Panc1 (cell line): ENCODE data around the gene MAP3K1. TPM values are rescaled to one million over a fixed set of nuclear protein-coding genes. Genes with fewer than 3 reads are reported as not detected.

Source experiments
- ATAC-seq: fragments of 200-7000 bp; cut with Tn5 transposase; 2 replicates; pipeline ENCODE4 v1.9.1; 2020; ENCODE audit warnings: mild to moderate bottlenecking, moderate library complexity
- BruUV-seq: library from RNA; stranded (reverse); fragments of 400-500 nt; replicated peaks from 2 replicates; lab custom pipeline; 2021; lab: Mats Ljungman, UMichigan
- CTCF ChIA-PET: fragments of 300-600 bp; sonication (Branson Sonifier 250); formaldehyde crosslinking; loops from one replicate; lab custom pipeline; 2022; ENCODE audit warnings: antibody characterized with exemption; lab: Charles Lee
- POLR2A ChIA-PET: fragments of 300-600 bp; sonication (Branson Sonifier 250); formaldehyde crosslinking; loops from one replicate; lab custom pipeline; 2022; ENCODE audit warnings: antibody characterized with exemption; lab: Charles Lee
- DNase-seq: peaks from one replicate; pipeline ENCODE4 v3.0.0-alpha.2; 2010; ENCODE audit warnings: low read depth, low spot score
- H3K27ac ChIP-seq: 2 replicates; pipeline ENCODE4 v1.5.1; 2011; ENCODE audit warnings: mild to moderate bottlenecking, low read length, inconsistent platforms
- H3K27me3 ChIP-seq: fragments of 200-500 bp; sonication (Bioruptor generic); 2 replicates; pipeline ENCODE4 v1.6.0; 2014; ENCODE audit warnings: low read length, inconsistent platforms; ENCODE audit not compliant: control insufficient read depth, insufficient read depth
- H3K36me3 ChIP-seq: fragments of 200-500 bp; sonication (Bioruptor generic); 2 replicates; pipeline ENCODE4 v1.5.1; 2014; ENCODE audit warnings: inconsistent platforms, mild to moderate bottlenecking, low read length, moderate library complexity; ENCODE audit not compliant: control insufficient read depth, insufficient read depth
- H3K4me1 ChIP-seq: 2 replicates; pipeline ENCODE4 v1.5.1; 2011; ENCODE audit warnings: inconsistent platforms, mild to moderate bottlenecking, low read length, moderate library complexity; ENCODE audit not compliant: control insufficient read depth, insufficient read depth
- H3K4me3 ChIP-seq, 2 experiments: 2 replicates each; pipeline ENCODE4 v1.5.1; 2011 to 2012; ENCODE audit warnings: low read depth in 2 of 2, low read length in 2 of 2, mild to moderate bottlenecking in 2 of 2, inconsistent platforms in 1 of 2, moderate library complexity in 1 of 2
- H3K9me3 ChIP-seq: fragments of 200-500 bp; sonication (Bioruptor generic); 2 replicates; pipeline ENCODE4 v1.5.1; 2014; ENCODE audit warnings: low read depth, mild to moderate bottlenecking, inconsistent platforms, low read length, moderate library complexity; ENCODE audit not compliant: control insufficient read depth, insufficient read depth
- CTCF ChIP-seq: fragments of 450-650 bp; IDR thresholded peaks from 2 replicates; pipeline ENCODE4 v1.5.1; 2017; ENCODE audit warnings: mild to moderate bottlenecking
- POLR2AphosphoS5 ChIP-seq: IDR thresholded peaks from 2 replicates; pipeline ENCODE4 v1.6.1; 2012; ENCODE audit warnings: mild to moderate bottlenecking, low read depth, low read length, moderate library complexity
- REST ChIP-seq, 2 experiments: IDR thresholded peaks; 2 replicates each; pipeline ENCODE4 v1.6.1; 2011 to 2012; ENCODE audit warnings: low read depth in 2 of 2, control low read depth in 1 of 2, low read length in 1 of 2, mild to moderate bottlenecking in 1 of 2, moderate library complexity in 1 of 2; ENCODE audit not compliant: insufficient read depth in 1 of 2
- SIN3A ChIP-seq: IDR thresholded peaks from 2 replicates; pipeline ENCODE4 v1.6.1; 2012; ENCODE audit warnings: low read depth, mild to moderate bottlenecking, low read length, moderate library complexity, borderline replicate concordance; ENCODE audit not compliant: insufficient read depth
- TCF7L2 ChIP-seq: IDR thresholded peaks from 2 replicates; pipeline ENCODE4 v1.6.1; 2011; ENCODE audit warnings: mild to moderate bottlenecking, low read depth, low read length, inconsistent platforms
- in situ Hi-C: cut with HindIII; loops from 2 replicates; pipeline ENCODE4 v1.10.0; 2016; ENCODE audit warnings: low sequenced_read_pairs, low pct_unique_long_range_greater_than_20kb
- intact Hi-C: fragments of 100-400 bp; cut with micrococcal nuclease; formaldehyde crosslinking; loops from one replicate; pipeline ENCODE4 v1.10.0; 2022; ENCODE audit not compliant: unreplicated experiment
- total RNA-seq: library from RNA; stranded (reverse); gene quantifications from one replicate; pipeline ENCODE4 v1.2.1, GENCODE V29; 2021; ENCODE audit not compliant: unreplicated experiment

MAP3K1 gene
- total RNA-seq, 1 experiment from 2014 or later: 6.2 TPM

GRCh38 chr5:56798521-56798920 is 16.8 kb upstream of the MAP3K1 start:
- intact Hi-C loops: no loop called here
- H3K4me3 ChIP-seq: no peak overlapping the region
- no peaks in the 10 kb centered on the region for H3K9me3 ChIP-seq
- ChIA-PET POLR2A (no interaction called here), CTCF (no interaction called here)
- peaks cover 11% of the 10 kb centered on the region for H3K27me3 ChIP-seq
- H3K4me1 ChIP-seq: no peaks in the 10 kb centered on the region
- TF ChIP-seq TCF7L2 (no peak), REST (IDR thresholded peaks at IDR 0.05; ENCODE audit: insufficient read depth in 1 of 2, low read depth in 2 of 2, low read length in 1 of 2) (no peak), CTCF (no peak), POLR2AphosphoS5 (no peak)
- BruUV-seq: no TSS peak
- H3K36me3 ChIP-seq: no peaks in the 10 kb centered on the region
- no peak for ATAC-seq
- no peak for DNase-seq
- in situ Hi-C loops: no loop called here
- no peak overlapping the region for H3K27ac ChIP-seq

GRCh38 chr5:56800186-56800585 is 15.2 kb upstream of the MAP3K1 start:
- no peak overlapping the region for H3K27ac ChIP-seq
- ChIA-PET POLR2A (no interaction called here), CTCF (no interaction called here)
- no peaks in the 10 kb centered on the region for H3K36me3 ChIP-seq
- no peak for ATAC-seq
- DNase-seq: no peak
- in situ Hi-C loops: no loop called here
- no peak for TF ChIP-seq POLR2AphosphoS5
- TF ChIP-seq TCF7L2: no peak
- TF ChIP-seq SIN3A: no peak
- no peak for TF ChIP-seq REST (IDR thresholded peaks at IDR 0.05; ENCODE audit: insufficient read depth in 1 of 2, low read depth in 2 of 2, low read length in 1 of 2)
- no peak for TF ChIP-seq CTCF
- no peaks in the 10 kb centered on the region for H3K4me1 ChIP-seq
- H3K27me3 ChIP-seq: peaks cover 11% of the 10 kb centered on the region
- BruUV-seq: no TSS peak
- intact Hi-C loops: no loop called here
- H3K9me3 ChIP-seq: no peaks in the 10 kb centered on the region
- no peak overlapping the region for H3K4me3 ChIP-seq
